Measurements from ENCODE around the gene MID1. TPM values are rescaled to one million over a fixed set of nuclear protein-coding genes. Genes with fewer than 3 reads are reported as not detected.

The MID1 gene
- total RNA-seq, 5 donors from 2014 or later (not counting 1 experiment from before 2014, with no cell fraction given) = 0.09 to 0.29 (median 0.10) TPM; not detected in 2

DNA sequence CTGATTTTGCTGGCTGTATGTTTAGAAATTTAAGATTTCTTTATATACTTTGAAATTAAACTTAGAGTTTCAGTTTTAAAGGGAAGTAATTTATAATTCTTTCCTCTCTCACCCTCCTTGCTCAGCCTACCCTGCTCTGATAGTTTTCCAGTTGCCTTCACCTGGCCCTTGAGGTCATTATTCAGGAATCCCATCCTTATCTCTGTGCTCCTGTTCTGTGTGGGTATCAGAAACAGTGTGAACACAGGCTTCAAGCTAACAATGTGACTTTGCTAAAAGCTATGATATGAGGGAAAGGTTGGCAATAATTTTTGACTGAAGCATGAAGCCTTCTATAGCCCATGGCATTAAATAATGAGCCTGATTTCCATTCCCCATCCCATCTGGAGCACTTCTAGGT, 128.1 kb downstream of the MID1 start:
- Mint-ChIP-seq H3K27me3 (peaks cover 0 to 5% of the 10 kb centered on the region in 2 donors), H3K27ac (no peak overlapping the region), H3K36me3 (no peaks in the 10 kb centered on the region), H3K9me3 (no peaks in the 10 kb centered on the region), H3K4me3 (no peak overlapping the region), H3K4me1 (no peaks in the 10 kb centered on the region)
- Histone ChIP-seq H3K27ac (ENCODE audit: low read length) (no peak overlapping the region), H3K27me3 (replicated peaks in 1 of 2; ENCODE audit: control insufficient read depth in 2 of 2, extremely low read depth in 1 of 2, insufficient read depth in 2 of 2, low read length in 1 of 2) (no peaks in the 10 kb centered on the region), H3K36me3 (ENCODE audit: control insufficient read depth in 2 of 2, extremely low read depth in 1 of 2, insufficient read depth in 1 of 2, low read length in 1 of 2) (no peaks in the 10 kb centered on the region), H3K4me3 (ENCODE audit: control insufficient read depth in 1 of 2, extremely low read depth in 1 of 2, low read length in 1 of 2) (no peak overlapping the region), H3K9me3 (no peaks in the 10 kb centered on the region), H3K4me1 (ENCODE audit: control insufficient read depth in 1 of 2, extremely low read depth in 1 of 2, insufficient read depth in 2 of 2, low read length in 2 of 2) (no peaks in the 10 kb centered on the region)
- no peak for DNase-seq
- ATAC-seq (replicated peaks in 1 of 4) = no peak
- CTCF ChIA-PET = no interaction called here
- POLR2A ChIA-PET = no interaction called here

DNA sequence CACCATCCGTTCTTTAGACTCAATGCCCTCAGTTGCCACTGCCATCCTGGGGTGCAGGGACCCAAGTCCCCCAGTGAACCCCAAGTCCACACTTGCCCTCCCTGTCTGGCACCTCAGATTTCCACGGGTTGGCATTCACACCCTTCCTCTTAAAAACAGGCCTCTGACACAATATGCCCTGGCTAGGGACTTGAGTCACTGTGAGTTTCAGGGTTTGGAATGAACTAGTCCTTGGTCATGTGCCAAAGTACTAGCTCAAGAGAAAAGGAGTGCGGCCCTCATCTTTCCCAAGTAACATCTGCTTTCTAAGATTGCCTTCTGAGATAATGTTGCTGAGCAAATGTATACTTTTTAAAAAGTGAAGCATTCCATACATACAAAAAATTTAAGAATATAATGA, 134.0 kb downstream of the MID1 start:
- no peak overlapping the region for H3K4me3 Mint-ChIP-seq
- no peaks in the 10 kb centered on the region for H3K36me3 ChIP-seq (ENCODE audit: control insufficient read depth in 2 of 2, extremely low read depth in 1 of 2, insufficient read depth in 1 of 2, low read length in 1 of 2)
- ATAC-seq (replicated peaks in 1 of 4) (no peak), DNase-seq (no peak)
- no CpG with 5 or more reads among the region's 3 CpGs for WGBS (ENCODE audit: insufficient coverage)
- H3K9me3 ChIP-seq = no peaks in the 10 kb centered on the region
- H3K9me3 Mint-ChIP-seq = no peaks in the 10 kb centered on the region
- ChIA-PET CTCF (no interaction called here), POLR2A (no interaction called here)
- H3K4me1 ChIP-seq (ENCODE audit: control insufficient read depth in 1 of 2, extremely low read depth in 1 of 2, insufficient read depth in 2 of 2, low read length in 2 of 2) = no peaks in the 10 kb centered on the region
- peaks cover 0 to 4% of the 10 kb centered on the region in 2 donors for H3K27me3 Mint-ChIP-seq
- no peak overlapping the region for H3K27ac ChIP-seq (ENCODE audit: low read length)
- H3K27ac Mint-ChIP-seq = no peak overlapping the region
- H3K4me3 ChIP-seq (ENCODE audit: control insufficient read depth in 1 of 2, extremely low read depth in 1 of 2, low read length in 1 of 2) = no peak overlapping the region
- H3K4me1 Mint-ChIP-seq = no peaks in the 10 kb centered on the region
- H3K27me3 ChIP-seq (replicated peaks in 1 of 2; ENCODE audit: control insufficient read depth in 2 of 2, extremely low read depth in 1 of 2, insufficient read depth in 2 of 2, low read length in 1 of 2) = no peaks in the 10 kb centered on the region
- no peaks in the 10 kb centered on the region for H3K36me3 Mint-ChIP-seq

DNA sequence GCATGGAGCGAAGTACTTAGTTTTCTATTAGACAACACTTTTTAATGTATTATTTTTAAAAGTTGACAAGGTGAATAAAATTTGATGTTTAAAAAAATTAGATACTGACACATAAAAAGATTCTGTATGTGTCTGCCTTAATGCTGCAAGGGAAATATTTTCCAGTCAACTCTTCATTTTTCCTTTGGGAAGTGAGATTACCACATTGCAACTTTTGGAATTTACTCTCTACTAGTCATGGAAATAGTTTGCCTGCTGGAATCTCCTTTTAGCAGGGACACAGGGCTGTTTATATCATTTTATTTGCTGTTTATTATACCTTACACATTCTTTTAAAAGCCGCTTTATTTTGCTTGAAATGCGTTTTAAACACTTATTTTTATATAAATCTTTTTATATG, 135.1 kb downstream of the MID1 start:
- Mint-ChIP-seq H3K27me3 (peaks cover 0 to 4% of the 10 kb centered on the region in 2 donors), H3K9me3 (peaks cover 0 to 3% (median 2%) of the 10 kb centered on the region in 3 donors), H3K36me3 (no peaks in the 10 kb centered on the region), H3K27ac (no peak overlapping the region), H3K4me1 (no peaks in the 10 kb centered on the region), H3K4me3 (no peak overlapping the region)
- CTCF ChIA-PET = no interaction called here
- Histone ChIP-seq H3K9me3 (no peaks in the 10 kb centered on the region), H3K4me3 (ENCODE audit: control insufficient read depth in 1 of 2, extremely low read depth in 1 of 2, low read length in 1 of 2) (no peak overlapping the region), H3K36me3 (ENCODE audit: control insufficient read depth in 2 of 2, extremely low read depth in 1 of 2, insufficient read depth in 1 of 2, low read length in 1 of 2) (no peaks in the 10 kb centered on the region), H3K27ac (ENCODE audit: low read length) (no peak overlapping the region), H3K4me1 (ENCODE audit: control insufficient read depth in 1 of 2, extremely low read depth in 1 of 2, insufficient read depth in 2 of 2, low read length in 2 of 2) (no peaks in the 10 kb centered on the region), H3K27me3 (replicated peaks in 1 of 2; ENCODE audit: control insufficient read depth in 2 of 2, extremely low read depth in 1 of 2, insufficient read depth in 2 of 2, low read length in 1 of 2) (no peaks in the 10 kb centered on the region)
- POLR2A ChIA-PET = no interaction called here
- ATAC-seq (replicated peaks in 1 of 4) (no peak), DNase-seq (no peak)
- WGBS (ENCODE audit: insufficient coverage) = no CpG with 5 or more reads among the region's 3 CpGs

GRCh38 chrX:10484683-10485247, 135.6 kb downstream of the MID1 start:
- POLR2A ChIA-PET = no interaction called here
- Mint-ChIP-seq H3K4me1 (no peaks in the 10 kb centered on the region), H3K27ac (no peak overlapping the region), H3K36me3 (no peaks in the 10 kb centered on the region), H3K4me3 (no peak overlapping the region), H3K27me3 (peaks cover 0 to 4% of the 10 kb centered on the region in 2 donors), H3K9me3 (peaks cover 0 to 4% (median 2%) of the 10 kb centered on the region in 3 donors)
- CTCF ChIA-PET = no interaction called here
- Histone ChIP-seq H3K4me1 (ENCODE audit: control insufficient read depth in 1 of 2, extremely low read depth in 1 of 2, insufficient read depth in 2 of 2, low read length in 2 of 2) (no peaks in the 10 kb centered on the region), H3K4me3 (ENCODE audit: control insufficient read depth in 1 of 2, extremely low read depth in 1 of 2, low read length in 1 of 2) (no peak overlapping the region), H3K27me3 (replicated peaks in 1 of 2; ENCODE audit: control insufficient read depth in 2 of 2, extremely low read depth in 1 of 2, insufficient read depth in 2 of 2, low read length in 1 of 2) (no peaks in the 10 kb centered on the region), H3K9me3 (no peaks in the 10 kb centered on the region), H3K27ac (ENCODE audit: low read length) (no peak overlapping the region), H3K36me3 (ENCODE audit: control insufficient read depth in 2 of 2, extremely low read depth in 1 of 2, insufficient read depth in 1 of 2, low read length in 1 of 2) (no peaks in the 10 kb centered on the region)
- no peak for ATAC-seq (replicated peaks in 1 of 4)
- no CpG with 5 or more reads among the region's 7 CpGs for WGBS (ENCODE audit: insufficient coverage)
- no peak for DNase-seq

DNA sequence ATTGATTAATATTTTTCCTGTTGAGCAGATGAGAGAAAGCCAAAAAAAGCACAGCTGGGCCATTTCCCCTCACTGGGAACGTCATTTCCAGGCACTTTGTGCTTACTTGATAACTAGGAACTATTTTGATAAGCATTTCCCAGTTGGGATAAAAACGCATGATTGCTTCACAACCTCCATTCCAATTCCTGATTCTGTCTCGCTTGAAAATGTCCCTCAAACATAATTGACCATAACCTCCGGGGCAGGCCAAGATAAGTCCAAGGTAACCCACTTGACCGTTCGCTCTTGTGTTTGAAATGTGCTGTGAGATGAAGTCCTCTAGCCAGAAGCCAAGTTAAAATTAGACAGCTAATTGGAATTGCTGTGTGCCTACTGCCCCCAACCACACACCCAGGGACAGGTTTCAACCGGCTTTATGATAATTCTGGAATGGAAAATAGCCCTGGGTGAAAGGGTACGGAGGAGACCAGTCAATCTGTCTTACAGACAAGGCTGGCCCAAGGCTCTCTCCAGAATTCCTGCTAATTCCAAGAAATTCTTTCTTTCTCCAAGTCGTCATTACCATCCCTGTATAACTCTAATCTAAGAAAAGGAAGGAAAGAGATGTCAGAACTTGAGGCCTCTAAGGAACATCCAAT, 137.1 kb downstream of the MID1 start:
- Mint-ChIP-seq H3K36me3 (no peaks in the 10 kb centered on the region), H3K9me3 (peaks cover 4 to 9% (median 5%) of the 10 kb centered on the region in 3 donors), H3K4me1 (no peaks in the 10 kb centered on the region), H3K4me3 (no peak overlapping the region), H3K27ac (no peak overlapping the region), H3K27me3 (peaks cover 0 to 9% of the 10 kb centered on the region in 2 donors)
- Histone ChIP-seq H3K27me3 (replicated peaks in 1 of 2; ENCODE audit: control insufficient read depth in 2 of 2, extremely low read depth in 1 of 2, insufficient read depth in 2 of 2, low read length in 1 of 2) (no peaks in the 10 kb centered on the region), H3K9me3 (no peaks in the 10 kb centered on the region), H3K4me3 (ENCODE audit: control insufficient read depth in 1 of 2, extremely low read depth in 1 of 2, low read length in 1 of 2) (no peak overlapping the region), H3K4me1 (ENCODE audit: control insufficient read depth in 1 of 2, extremely low read depth in 1 of 2, insufficient read depth in 2 of 2, low read length in 2 of 2) (no peaks in the 10 kb centered on the region), H3K27ac (ENCODE audit: low read length) (no peak overlapping the region), H3K36me3 (ENCODE audit: control insufficient read depth in 2 of 2, extremely low read depth in 1 of 2, insufficient read depth in 1 of 2, low read length in 1 of 2) (no peaks in the 10 kb centered on the region)
- ChIA-PET CTCF (no interaction called here), POLR2A (interaction anchor here in 1 of 2 donors (0.7 kb wide), 1 partner anchor 1678 kb away, joined by 3 read pairs; no protein-coding TSS in a partner anchor)
- WGBS (ENCODE audit: insufficient coverage) = no CpG with 5 or more reads among the region's 9 CpGs
- no peak for ATAC-seq (replicated peaks in 1 of 4)
- no peak for DNase-seq

DNA sequence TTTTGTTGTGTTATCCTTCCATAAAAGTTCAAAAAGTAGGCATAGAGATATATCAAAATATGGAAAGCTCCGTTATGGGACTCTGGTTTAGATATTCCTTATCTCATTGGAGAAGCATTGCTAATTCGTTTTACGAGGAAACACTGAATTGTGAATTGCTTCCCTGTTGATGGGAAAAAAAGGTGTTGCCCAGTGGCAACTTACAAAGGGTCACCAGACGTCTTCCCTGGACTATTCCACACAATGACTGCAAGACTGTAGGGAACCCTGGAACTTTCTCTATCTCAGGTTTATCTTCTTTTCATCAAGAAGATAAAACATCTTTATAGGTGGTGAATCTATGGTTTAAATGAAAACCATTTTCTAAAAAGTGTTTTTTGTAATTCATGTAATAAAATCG, 137.7 kb downstream of the MID1 start:
- DNase-seq = no peak
- Histone ChIP-seq H3K36me3 (ENCODE audit: control insufficient read depth in 2 of 2, extremely low read depth in 1 of 2, insufficient read depth in 1 of 2, low read length in 1 of 2) (no peaks in the 10 kb centered on the region), H3K4me1 (ENCODE audit: control insufficient read depth in 1 of 2, extremely low read depth in 1 of 2, insufficient read depth in 2 of 2, low read length in 2 of 2) (no peaks in the 10 kb centered on the region), H3K27me3 (replicated peaks in 1 of 2; ENCODE audit: control insufficient read depth in 2 of 2, extremely low read depth in 1 of 2, insufficient read depth in 2 of 2, low read length in 1 of 2) (no peaks in the 10 kb centered on the region), H3K4me3 (ENCODE audit: control insufficient read depth in 1 of 2, extremely low read depth in 1 of 2, low read length in 1 of 2) (no peak overlapping the region), H3K27ac (ENCODE audit: low read length) (no peak overlapping the region), H3K9me3 (no peaks in the 10 kb centered on the region)
- ATAC-seq (replicated peaks in 1 of 4) = no peak
- WGBS (ENCODE audit: insufficient coverage) = no CpG with 5 or more reads among the region's 5 CpGs
- ChIA-PET POLR2A (interaction anchor here in 1 of 2 donors (0.7 kb wide), 1 partner anchor 1678 kb away, joined by 3 read pairs; no protein-coding TSS in a partner anchor), CTCF (no interaction called here)
- Mint-ChIP-seq H3K9me3 (peaks cover 4 to 9% (median 5%) of the 10 kb centered on the region in 3 donors), H3K4me1 (no peaks in the 10 kb centered on the region), H3K27ac (no peak overlapping the region), H3K36me3 (no peaks in the 10 kb centered on the region), H3K27me3 (peaks cover 0 to 9% of the 10 kb centered on the region in 2 donors), H3K4me3 (no peak overlapping the region)
